HG02610 (cell line): Measurements from ENCODE around the gene SMAD6.
"Not testable (repeated sequence)": the region's sequence is repeated elsewhere in the genome, so short reads cannot be mapped to it uniquely, and the experiment has no call there.

Source experiments
- ATAC-seq: cut with Tn5 transposase; IDR thresholded peaks from one replicate; pipeline ENCODE4 v1.9.1; 2021; ENCODE audit warnings: mild to moderate bottlenecking, moderate library complexity; ENCODE audit not compliant: unreplicated experiment

SMAD6 gene

GRCh38 chr15:66821307-66821706 is 119.3 kb downstream of the SMAD6 start:
- ATAC-seq = no peak

GRCh38 chr15:66822114-66822513 is 120.1 kb downstream of the SMAD6 start:
- no peak for ATAC-seq

- no peak for ATAC-seq
Measured at GRCh38 chr15:66822576-66822975, 120.5 kb downstream of the SMAD6 start.

- no peak for ATAC-seq
Measured at GRCh38 chr15:66823601-66824000, 121.6 kb downstream of the SMAD6 start.

GRCh38 chr15:66824424-66824823 is 122.4 kb downstream of the SMAD6 start:
- ATAC-seq = no peak

- no peak for ATAC-seq
Measured at GRCh38 chr15:66825139-66825538, 123.1 kb downstream of the SMAD6 start.

- no peak for ATAC-seq
Measured at GRCh38 chr15:66825731-66826130, 123.7 kb downstream of the SMAD6 start.

GRCh38 chr15:66826507-66826906 is 124.5 kb downstream of the SMAD6 start:
- no peak for ATAC-seq

GRCh38 chr15:66827039-66827697 is 125.1 kb downstream of the SMAD6 start:
- no peak for ATAC-seq

GRCh38 chr15:66827698-66828055 is 125.6 kb downstream of the SMAD6 start:
- ATAC-seq = no peak

- not testable (repeated sequence) for ATAC-seq
Measured at GRCh38 chr15:66828817-66829541, 126.9 kb downstream of the SMAD6 start.

GRCh38 chr15:66829551-66830121 is 127.6 kb downstream of the SMAD6 start:
- ATAC-seq = no peak

GRCh38 chr15:66830358-66830757 is 128.3 kb downstream of the SMAD6 start:
- ATAC-seq = no peak

GRCh38 chr15:66830823-66831222 is 128.8 kb downstream of the SMAD6 start:
- no peak for ATAC-seq

- no peak for ATAC-seq
Measured at GRCh38 chr15:66831289-66831688, 129.3 kb downstream of the SMAD6 start.

GRCh38 chr15:66831801-66832390 is 129.9 kb downstream of the SMAD6 start:
- no peak for ATAC-seq
